OCI-LY1 (cell line): ENCODE measurements around the gene TRAF3IP3.

Experiments
- H2AFZ ChIP-seq: fragments of 200-600 bp; sonication (generic), shearing (Covaris generic); 2 replicates; pipeline ENCODE4 v1.6.0; 2014; ENCODE audit warnings: antibody characterized with exemption, mild to moderate bottlenecking, low read length
- H3F3A ChIP-seq: fragments of 200-600 bp; sonication (generic), shearing (Covaris generic); 2 replicates; pipeline ENCODE4 v1.6.0; 2014; ENCODE audit warnings: mild to moderate bottlenecking, antibody characterized with exemption, low read length, moderate library complexity; ENCODE audit not compliant: insufficient read depth
- H3K27ac ChIP-seq: fragments of 200-600 bp; sonication (generic); 2 replicates; pipeline ENCODE4 v1.5.1; 2014; ENCODE audit warnings: low read length, mixed run types, mild to moderate bottlenecking, low read depth; ENCODE audit not compliant: poor library complexity, severe bottlenecking
- H3K27me3 ChIP-seq: fragments of 200-600 bp; sonication (generic); 2 replicates; pipeline ENCODE4 v1.6.0; 2014; ENCODE audit warnings: antibody characterized with exemption, mild to moderate bottlenecking, low read length, moderate library complexity; ENCODE audit not compliant: insufficient read depth
- H3K36me3 ChIP-seq: fragments of 200-600 bp; sonication (generic); 2 replicates; pipeline ENCODE4 v1.6.1; 2014; ENCODE audit warnings: mild to moderate bottlenecking, antibody characterized with exemption, low read length, moderate library complexity, mixed read lengths; ENCODE audit not compliant: insufficient read depth
- H3K4me1 ChIP-seq: fragments of 200-600 bp; sonication (generic); 2 replicates; pipeline ENCODE4 v1.5.1; 2014; ENCODE audit warnings: mild to moderate bottlenecking, low read length, moderate library complexity; ENCODE audit not compliant: insufficient read depth, severe bottlenecking
- H3K4me2 ChIP-seq: fragments of 200-600 bp; sonication (generic), shearing (Covaris generic); 2 replicates; pipeline ENCODE4 v1.6.1; 2014; ENCODE audit warnings: low read length
- H3K4me3 ChIP-seq: fragments of 200-600 bp; sonication (generic); 2 replicates; pipeline ENCODE4 v1.5.1; 2014; ENCODE audit warnings: low read length, low read depth, mild to moderate bottlenecking, mixed read lengths; ENCODE audit not compliant: poor library complexity, severe bottlenecking
- H3K79me2 ChIP-seq: fragments of 200-600 bp; shearing (Covaris generic); 2 replicates; pipeline ENCODE4 v1.6.1; 2016; ENCODE audit warnings: mixed run types, low read length, mixed read lengths; ENCODE audit not compliant: insufficient read depth
- H3K9ac ChIP-seq: fragments of 200-600 bp; sonication (generic), shearing (Covaris generic); 2 replicates; pipeline ENCODE4 v1.6.1; 2014; ENCODE audit warnings: mild to moderate bottlenecking, low read length, mixed read lengths
- H3K9me2 ChIP-seq: fragments of 200-600 bp; sonication (generic), shearing (Covaris generic); 2 replicates; pipeline ENCODE4 v1.6.1; 2014; ENCODE audit warnings: low read depth, mild to moderate bottlenecking, low read length, mixed read lengths
- H3K9me3 ChIP-seq: fragments of 200-600 bp; shearing (Covaris generic); 2 replicates; pipeline ENCODE4 v1.6.1; 2014; ENCODE audit warnings: low read length, mixed read lengths
- H4K20me1 ChIP-seq: fragments of 200-600 bp; sonication (generic), shearing (Covaris generic); 2 replicates; pipeline ENCODE4 v1.6.0; 2016; ENCODE audit warnings: mild to moderate bottlenecking, low read length; ENCODE audit not compliant: insufficient read depth
- EZH2 ChIP-seq: fragments of 200-600 bp; sonication (generic), shearing (Covaris generic); IDR thresholded peaks from 2 replicates; pipeline ENCODE4 v1.8.0; 2017; ENCODE audit warnings: borderline replicate concordance, mixed run types, mild to moderate bottlenecking, antibody characterized with exemption, low read length, moderate library complexity, mixed read lengths
- TF ChIP-seq, protein P1 (sequence below): fragments of 200-600 bp; sonication (generic), shearing (Covaris generic); IDR thresholded peaks from 2 replicates; pipeline ENCODE4 v1.5.1; 2017; ENCODE audit warnings: mild to moderate bottlenecking, antibody characterized with exemption, low read length, moderate library complexity, mixed read lengths

The TRAF3IP3 gene

DNA sequence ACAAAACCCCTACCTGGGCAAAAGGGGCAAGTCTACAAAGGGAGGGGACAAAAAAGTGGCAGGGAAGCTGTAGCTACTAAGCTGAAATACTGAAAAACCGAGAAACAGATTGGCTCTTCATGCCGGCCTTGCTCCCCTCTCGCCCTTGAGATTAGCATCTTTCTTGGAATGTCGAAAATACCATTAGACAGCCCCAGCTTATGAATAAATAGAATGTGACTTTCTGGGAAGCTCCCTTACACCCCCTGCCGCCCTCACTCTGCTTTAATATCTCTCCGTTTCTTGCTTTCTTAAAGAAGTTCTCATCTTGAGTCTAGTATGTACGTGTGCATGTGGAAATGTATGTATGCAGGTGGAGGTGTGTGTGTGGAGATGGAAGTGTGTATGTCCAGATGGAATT, 14.1 kb downstream of the TRAF3IP3 start:
- Histone ChIP-seq H2AFZ (no peak overlapping the region), H3K79me2 (no peaks in the 10 kb centered on the region), H3F3A (no peaks in the 10 kb centered on the region), H3K27me3 (no peaks in the 10 kb centered on the region), H3K4me3 (no peak overlapping the region), H3K36me3 (no peaks in the 10 kb centered on the region), H3K9ac (no peak overlapping the region), H3K4me2 (no peak overlapping the region), H3K27ac (no peak overlapping the region), H4K20me1 (no peaks in the 10 kb centered on the region), H3K9me3 (no peaks in the 10 kb centered on the region), H3K4me1 (peaks cover 9% of the 10 kb centered on the region), H3K9me2 (no peaks in the 10 kb centered on the region)
- no peak for TF ChIP-seq EZH2
- TF ChIP-seq, protein P1, sequence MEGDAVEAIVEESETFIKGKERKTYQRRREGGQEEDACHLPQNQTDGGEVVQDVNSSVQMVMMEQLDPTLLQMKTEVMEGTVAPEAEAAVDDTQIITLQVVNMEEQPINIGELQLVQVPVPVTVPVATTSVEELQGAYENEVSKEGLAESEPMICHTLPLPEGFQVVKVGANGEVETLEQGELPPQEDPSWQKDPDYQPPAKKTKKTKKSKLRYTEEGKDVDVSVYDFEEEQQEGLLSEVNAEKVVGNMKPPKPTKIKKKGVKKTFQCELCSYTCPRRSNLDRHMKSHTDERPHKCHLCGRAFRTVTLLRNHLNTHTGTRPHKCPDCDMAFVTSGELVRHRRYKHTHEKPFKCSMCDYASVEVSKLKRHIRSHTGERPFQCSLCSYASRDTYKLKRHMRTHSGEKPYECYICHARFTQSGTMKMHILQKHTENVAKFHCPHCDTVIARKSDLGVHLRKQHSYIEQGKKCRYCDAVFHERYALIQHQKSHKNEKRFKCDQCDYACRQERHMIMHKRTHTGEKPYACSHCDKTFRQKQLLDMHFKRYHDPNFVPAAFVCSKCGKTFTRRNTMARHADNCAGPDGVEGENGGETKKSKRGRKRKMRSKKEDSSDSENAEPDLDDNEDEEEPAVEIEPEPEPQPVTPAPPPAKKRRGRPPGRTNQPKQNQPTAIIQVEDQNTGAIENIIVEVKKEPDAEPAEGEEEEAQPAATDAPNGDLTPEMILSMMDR, result no peak

DNA sequence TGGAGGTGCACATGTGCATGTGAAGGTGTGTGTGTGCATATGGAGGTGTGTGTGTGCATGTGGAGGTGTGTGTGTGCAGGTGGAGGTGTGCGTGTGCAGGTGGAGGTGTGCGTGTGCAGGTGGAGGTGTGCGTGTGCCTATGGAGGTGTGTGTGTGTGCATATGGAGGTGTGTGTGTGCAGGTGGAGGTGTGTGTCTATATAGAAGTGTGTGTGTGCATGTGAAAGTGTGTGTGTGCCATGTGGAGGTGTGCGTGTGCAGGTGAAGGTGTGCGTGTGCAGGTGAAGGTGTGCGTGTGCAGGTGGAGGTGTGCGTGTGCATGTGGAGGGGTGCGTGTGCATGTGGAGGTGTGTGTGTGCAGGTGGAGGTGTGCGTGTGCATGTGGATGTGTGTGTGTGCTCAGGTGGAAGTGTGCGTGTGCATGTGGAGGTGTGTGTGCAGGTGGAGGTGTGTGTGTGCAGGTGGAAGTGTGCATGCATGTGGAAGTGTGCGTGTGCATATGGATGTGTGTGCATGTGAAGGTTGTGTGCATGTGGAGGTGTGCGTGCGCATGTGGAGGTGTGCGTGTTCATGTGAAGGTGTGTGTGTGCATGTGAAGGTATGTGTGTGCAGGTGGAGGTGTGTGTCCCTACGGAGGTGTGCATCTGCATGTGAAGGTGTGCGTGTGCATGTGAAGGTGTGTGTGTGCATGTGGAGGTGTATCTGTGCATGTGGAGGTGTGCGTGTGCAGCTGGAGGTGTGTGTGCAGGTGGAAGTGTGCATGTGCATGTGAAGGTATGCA, 15.0 kb downstream of the TRAF3IP3 start:
- no peak overlapping the region for H3K4me3 ChIP-seq
- H3K79me2 ChIP-seq, result no peaks in the 10 kb centered on the region
- no peak overlapping the region for H3K9ac ChIP-seq

DNA sequence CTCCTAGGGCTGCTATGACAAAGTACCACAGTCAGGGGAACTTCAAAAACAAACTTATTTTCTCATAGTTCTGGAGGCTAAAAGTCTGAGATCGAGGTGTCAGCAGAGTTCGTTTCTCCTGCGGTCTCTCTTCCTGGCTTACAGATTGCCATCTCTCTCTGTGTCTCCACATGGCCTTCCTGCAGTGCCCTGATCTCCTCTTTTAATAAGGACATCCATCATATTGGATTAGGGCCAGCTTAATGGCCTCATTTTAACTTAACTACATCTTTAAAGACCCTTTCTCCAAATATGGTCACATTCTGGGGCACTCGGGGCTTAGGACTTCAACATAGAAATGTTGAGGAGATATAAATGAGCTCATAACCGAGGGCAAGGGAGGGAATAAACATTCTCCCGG, 16.3 kb downstream of the TRAF3IP3 start:
- Histone ChIP-seq H3F3A (no peaks in the 10 kb centered on the region), H3K4me3 (no peak overlapping the region), H3K4me1 (peaks cover 9% of the 10 kb centered on the region), H3K9me3 (no peaks in the 10 kb centered on the region), H2AFZ (no peak overlapping the region), H3K79me2 (no peaks in the 10 kb centered on the region), H3K9me2 (no peaks in the 10 kb centered on the region), H3K9ac (no peak overlapping the region), H3K4me2 (no peak overlapping the region), H4K20me1 (no peaks in the 10 kb centered on the region), H3K27me3 (no peaks in the 10 kb centered on the region), H3K36me3 (no peaks in the 10 kb centered on the region), H3K27ac (no peak overlapping the region)
- TF ChIP-seq, protein P1, result no peak
- no peak for TF ChIP-seq EZH2

More for the DNA sequence above, 15.0 kb downstream of the TRAF3IP3 start:
- H3K27ac ChIP-seq, result no peak overlapping the region
- no peak for TF ChIP-seq EZH2
- TF ChIP-seq, protein P1, result no peak
- no peaks in the 10 kb centered on the region for H3F3A ChIP-seq
- H3K9me2 ChIP-seq, result no peaks in the 10 kb centered on the region
- H3K36me3 ChIP-seq, result no peaks in the 10 kb centered on the region
- H4K20me1 ChIP-seq, result no peaks in the 10 kb centered on the region
- peaks cover 9% of the 10 kb centered on the region for H3K4me1 ChIP-seq
- H3K27me3 ChIP-seq, result no peaks in the 10 kb centered on the region
- no peaks in the 10 kb centered on the region for H3K9me3 ChIP-seq
- no peak overlapping the region for H2AFZ ChIP-seq
- no peak overlapping the region for H3K4me2 ChIP-seq
